ENCODE measurements around the gene GNAI1. TPM values are rescaled to one million over a fixed set of nuclear protein-coding genes. Genes with fewer than 3 reads are reported as not detected.

Gene GNAI1
- 0.66 and 0.70 TPM in 2 replicates for total RNA-seq

DNA sequence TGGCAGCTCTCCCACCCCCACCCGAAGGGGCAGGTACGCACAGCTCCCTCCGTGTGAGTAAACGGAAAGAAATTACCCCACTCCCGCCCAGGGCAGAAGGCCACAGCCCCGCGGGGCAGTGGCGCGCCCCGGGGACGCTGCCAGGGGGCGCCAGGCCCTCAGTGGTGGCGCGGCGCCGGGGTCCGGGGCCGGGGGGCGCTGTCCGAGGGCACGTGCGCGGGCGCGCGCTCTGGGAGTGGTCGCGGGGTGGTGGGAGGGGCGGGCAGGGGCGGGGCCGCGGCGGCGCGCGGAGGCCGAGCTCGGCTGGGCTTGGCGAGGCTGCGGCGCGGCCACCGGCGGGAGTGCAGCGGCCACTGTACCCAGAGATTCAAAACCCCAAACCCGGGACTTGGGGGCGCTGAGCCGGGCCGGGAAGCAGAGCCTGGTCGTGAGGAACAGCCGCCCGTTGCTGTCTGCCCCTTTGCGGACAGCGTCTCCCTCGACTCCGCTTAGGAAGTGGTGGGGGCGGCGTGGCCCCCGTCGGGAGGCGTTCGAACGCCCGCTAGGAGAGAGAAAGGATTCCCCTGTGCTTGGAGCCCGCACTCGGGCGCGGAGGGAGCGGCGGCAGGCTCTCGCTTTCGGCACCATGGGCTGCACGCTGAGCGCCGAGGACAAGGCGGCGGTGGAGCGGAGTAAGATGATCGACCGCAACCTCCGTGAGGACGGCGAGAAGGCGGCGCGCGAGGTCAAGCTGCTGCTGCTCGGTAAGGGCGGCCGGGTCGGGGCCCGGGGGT is at the start of gene GNAI1:
GNAI1 (plus strand) TSS at position 296 of the 773 bp plus-strand sequence; CDS start at position 626, 330 bp downstream.
- intact Hi-C loops (cut with micrococcal nuclease): loop anchor here (2.0 to 5.0 kb wide), 3 partner anchors 16 to 83 kb away; no protein-coding TSS in a partner anchor

- intact Hi-C loops (cut with micrococcal nuclease): no loop called here
Observed at GRCh38 chr7:80087051-80087770, 47.4 kb upstream of the GNAI1 start.

DNA sequence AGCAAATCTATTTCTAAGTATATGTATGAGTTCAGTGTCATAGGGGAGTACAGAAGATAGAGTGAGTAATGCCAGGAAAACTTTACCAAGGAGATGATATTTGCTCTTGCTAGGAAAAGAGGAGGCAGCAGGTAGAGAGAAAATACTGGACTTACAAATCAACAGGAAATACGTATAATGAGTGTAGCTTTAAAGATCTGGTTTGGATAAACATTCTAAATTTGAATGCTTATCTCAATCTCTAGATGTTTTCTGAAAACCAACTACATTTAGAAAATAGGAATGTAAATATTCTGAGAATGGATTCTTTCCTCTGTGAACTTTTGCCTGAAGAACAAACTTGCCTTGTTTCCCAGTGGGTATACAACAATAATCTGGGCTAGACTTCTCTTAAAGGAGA is 46.9 kb upstream of the GNAI1 start:
- intact Hi-C loops (cut with micrococcal nuclease): no loop called here

DNA sequence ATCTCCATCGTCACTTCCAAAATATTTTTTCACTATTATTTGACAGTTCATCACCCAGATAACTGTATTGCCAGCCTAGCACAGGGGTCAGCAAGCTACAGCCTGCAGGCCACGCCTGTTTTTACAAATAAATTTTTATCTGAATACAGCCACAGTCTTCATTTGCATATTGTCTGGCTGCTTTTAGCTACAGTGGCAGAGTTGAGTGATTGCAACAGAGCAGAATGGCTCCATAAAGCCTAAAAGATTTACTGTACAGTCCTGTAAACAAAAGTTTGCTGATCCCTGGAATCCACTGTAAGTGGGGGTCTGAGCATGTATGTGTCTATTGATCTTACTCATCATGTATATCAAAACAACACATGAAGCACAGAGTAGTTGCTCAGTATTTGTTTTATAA is 45.9 kb upstream of the GNAI1 start:
- intact Hi-C loops (cut with micrococcal nuclease): no loop called here

DNA sequence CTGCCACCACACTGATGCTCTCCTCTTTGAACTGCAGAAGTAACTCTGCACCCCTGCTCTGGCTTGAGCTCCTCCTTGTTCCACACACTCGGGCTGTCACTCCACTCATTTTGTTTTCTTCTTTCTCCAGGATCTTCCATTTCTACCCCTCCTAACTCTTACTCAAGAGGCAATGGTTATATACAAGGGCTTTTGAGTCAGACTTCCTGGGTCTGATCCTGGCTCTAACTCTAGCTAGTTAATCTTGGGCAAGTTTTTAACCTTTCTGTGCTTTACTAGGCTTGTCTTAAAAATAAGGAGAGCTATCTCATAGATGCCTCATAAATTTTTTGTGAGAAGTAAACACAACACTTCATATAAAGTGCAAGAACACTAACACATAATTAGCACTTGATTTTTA is 45.3 kb upstream of the GNAI1 start:
- intact Hi-C loops (cut with micrococcal nuclease): no loop called here

- intact Hi-C loops (cut with micrococcal nuclease): no loop called here
Observed at GRCh38 chr7:80093349-80093748, 41.3 kb upstream of the GNAI1 start.

DNA sequence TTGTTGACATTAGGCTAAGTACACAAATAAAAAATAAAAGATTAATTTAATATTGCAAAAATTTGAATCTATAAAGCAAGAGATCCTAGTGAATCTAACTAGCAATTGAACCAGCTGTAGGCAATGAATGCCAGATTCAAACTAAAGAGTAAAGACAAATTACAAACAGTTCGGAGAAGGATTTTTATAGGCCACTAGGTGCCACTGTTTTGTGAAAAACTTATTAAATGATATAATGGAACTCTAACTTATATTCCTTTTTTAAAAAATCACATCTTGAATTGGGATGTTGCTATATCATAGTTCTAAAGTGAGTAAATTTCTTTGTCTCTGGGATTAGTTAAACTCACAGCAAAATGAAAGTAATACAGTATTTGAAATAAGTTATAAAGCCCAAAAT is 39.1 kb upstream of the GNAI1 start:
- intact Hi-C loops (cut with micrococcal nuclease): loop anchor here (5.0 kb wide), 1 partner anchor 297 kb away; no protein-coding TSS in a partner anchor

GRCh38 chr7:80097756-80098155 is 36.9 kb upstream of the GNAI1 start:
- intact Hi-C loops (cut with micrococcal nuclease): loop anchor here (5.0 kb wide), 1 partner anchor 295 kb away; no protein-coding TSS in a partner anchor

GRCh38 chr7:80098795-80099194 is 35.8 kb upstream of the GNAI1 start:
- intact Hi-C loops (cut with micrococcal nuclease): loop anchor here (5.0 kb wide), 1 partner anchor 294 kb away; no protein-coding TSS in a partner anchor

DNA sequence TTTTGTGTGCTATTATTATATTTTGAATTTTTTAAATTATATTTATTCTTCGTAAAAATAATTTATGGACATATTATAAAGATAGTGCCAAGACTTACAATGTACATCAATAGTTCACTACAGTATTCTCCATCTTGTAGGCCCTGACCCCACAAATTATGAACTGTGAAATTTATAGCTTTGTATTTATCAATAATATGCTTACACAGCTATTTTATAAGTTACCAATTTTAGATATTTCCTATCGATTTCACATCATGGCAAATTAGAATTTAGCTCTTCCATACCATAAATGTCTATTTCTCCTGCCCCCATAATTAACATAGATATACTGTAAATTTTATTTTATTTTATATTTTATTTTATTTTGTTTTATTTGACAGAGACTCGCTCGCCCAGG is 34.4 kb upstream of the GNAI1 start:
- intact Hi-C loops (cut with micrococcal nuclease): no loop called here

DNA sequence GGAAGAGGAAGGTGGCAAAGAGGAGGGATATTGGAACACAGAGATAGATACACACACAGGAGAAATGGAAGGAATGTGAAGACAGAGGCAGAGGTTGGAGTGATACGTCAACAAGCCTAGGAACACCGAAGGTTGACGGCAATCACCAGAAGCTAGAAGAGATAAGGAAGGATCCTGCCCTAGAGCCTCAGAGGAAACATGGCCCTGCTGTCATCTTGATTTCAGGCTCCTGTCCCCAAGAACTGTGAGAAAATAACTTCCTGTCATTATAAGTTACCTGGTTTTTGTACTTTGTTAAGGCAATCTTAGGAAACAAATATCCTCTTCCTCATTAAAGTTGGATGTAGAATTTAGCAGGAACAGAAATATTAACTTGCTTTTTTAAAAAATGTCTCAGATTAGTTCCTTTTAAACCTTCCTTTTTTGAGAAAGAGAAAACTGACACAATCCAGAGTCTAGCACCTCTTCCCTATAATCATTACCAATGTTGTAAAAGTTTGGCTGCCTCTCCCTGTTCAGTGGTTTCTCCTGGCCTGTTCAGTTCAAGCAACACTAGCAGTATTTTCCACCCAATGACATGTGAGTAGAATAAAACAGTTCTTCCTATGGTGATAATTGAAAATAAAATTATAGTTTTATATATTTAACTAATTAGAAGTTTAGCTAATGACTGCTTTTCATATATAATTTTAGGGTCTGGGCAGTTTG is 28.8 kb upstream of the GNAI1 start:
- intact Hi-C loops (cut with micrococcal nuclease): loop anchor here (2.0 kb wide), 1 partner anchor 29 kb away; the partner anchor contains the start of gene GNAI1

DNA sequence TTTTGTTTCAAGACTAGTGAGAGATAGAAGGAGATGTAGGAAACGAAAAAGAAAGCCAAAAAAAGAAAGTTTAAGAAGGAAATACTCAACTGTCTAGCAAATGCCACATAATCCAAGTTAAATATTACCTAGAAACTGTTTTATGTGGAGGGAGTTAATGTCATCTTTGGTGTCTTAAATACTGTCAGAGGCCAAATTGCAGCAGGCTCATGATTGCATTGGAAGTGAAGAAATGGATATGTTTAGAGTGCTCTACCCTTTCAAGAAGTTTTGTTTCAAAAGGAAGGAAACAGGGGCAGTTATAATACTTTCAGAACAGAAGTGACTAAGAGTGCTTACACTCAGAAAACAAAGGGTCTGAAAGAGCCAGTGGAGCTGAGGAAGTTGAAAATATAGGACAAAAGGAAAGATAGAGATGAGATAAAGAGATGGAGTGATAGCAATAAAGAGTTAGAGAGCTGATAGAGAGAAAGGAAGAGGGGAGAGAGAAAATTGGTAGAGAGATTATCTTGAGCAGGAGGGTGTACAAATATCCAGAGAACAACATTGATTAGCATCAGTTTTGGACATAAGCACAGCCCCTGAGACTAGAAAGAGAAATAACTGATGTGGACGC is 28.0 kb upstream of the GNAI1 start:
- intact Hi-C loops (cut with micrococcal nuclease): loop anchor here (1.0 to 2.0 kb wide), 2 partner anchors 28 to 45 kb away; partner anchors contain the start of gene GNAI1

- intact Hi-C loops (cut with micrococcal nuclease): loop anchor here (1.0 to 2.0 kb wide), 2 partner anchors 28 to 44 kb away; partner anchors contain the start of gene GNAI1
Observed at GRCh38 chr7:80107278-80107677, 27.4 kb upstream of the GNAI1 start.

GRCh38 chr7:80110376-80110775 is 24.3 kb upstream of the GNAI1 start:
- intact Hi-C loops (cut with micrococcal nuclease): no loop called here

DNA sequence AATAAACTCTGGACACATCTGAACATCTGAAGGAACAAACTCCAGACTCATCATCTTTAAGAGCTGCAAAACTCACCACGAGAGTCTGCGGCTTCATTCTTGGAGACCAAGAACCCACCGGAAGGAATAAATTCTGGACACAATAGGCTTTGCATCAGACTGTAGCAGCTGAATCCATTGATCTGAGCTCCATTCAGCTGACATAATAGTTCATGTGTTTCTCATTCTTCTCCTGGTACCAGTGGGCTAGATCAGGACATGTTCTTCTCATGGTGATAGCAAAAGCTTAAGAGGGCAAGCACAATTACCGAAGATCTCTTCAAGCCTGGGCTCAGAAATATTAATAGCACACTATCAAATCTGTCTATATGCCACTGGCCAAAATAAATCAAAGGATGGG is 20.5 kb upstream of the GNAI1 start:
- intact Hi-C loops (cut with micrococcal nuclease): no loop called here

- intact Hi-C loops (cut with micrococcal nuclease): no loop called here
Observed at GRCh38 chr7:80124526-80125264, 9.9 kb upstream of the GNAI1 start.

DNA sequence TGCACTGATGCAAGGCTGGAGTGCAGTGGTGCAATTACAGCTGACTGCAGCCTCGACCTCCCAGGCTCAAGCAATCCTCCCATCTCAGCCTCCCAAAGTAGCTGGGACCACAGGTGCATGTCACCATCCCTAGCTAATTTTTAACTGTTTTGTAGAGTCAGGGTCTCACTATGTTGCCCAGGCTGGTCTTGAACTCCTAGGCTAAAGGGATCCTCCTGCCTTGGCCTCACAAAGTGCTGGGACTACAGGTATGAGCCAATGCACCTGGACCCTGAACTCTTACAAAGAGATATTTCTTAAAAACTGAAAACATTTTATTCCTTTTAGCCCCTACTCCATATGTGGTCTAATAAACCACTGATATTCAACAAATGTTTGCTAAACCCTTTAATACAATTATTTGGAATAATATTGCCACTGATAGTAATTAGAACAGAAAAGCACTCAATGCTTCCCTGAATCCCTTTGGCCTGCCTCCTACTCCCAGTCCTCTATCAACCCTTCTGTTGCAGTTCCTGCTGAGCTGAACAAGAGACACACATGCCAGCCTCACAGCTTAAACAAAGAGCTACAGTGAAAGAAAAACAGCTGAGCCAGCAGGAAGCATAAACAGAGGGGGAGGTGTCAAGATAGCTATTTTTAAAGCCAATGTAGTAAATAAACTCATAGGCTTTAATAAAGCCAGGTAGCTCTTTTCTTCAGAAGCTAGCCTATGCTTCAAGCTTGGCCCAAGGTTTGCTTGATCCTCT is 7.0 kb upstream of the GNAI1 start:
- intact Hi-C loops (cut with micrococcal nuclease): no loop called here

GRCh38 chr7:80128918-80129317 is 5.7 kb upstream of the GNAI1 start:
- intact Hi-C loops (cut with micrococcal nuclease): no loop called here

- intact Hi-C loops (cut with micrococcal nuclease): no loop called here
Observed at GRCh38 chr7:80129785-80130184, 4.8 kb upstream of the GNAI1 start.

Measured in T-helper 2 cell treated with Interferon-gamma antibody and Interleukin-4, amounts not matched to agents 100 ng/mL and 5 ng/mL, for 36 hours (primary cell).